CD8-positive, alpha-beta memory T cell (primary cell): ENCODE data around the gene CDC42EP4. TPM values are rescaled to one million over a fixed set of nuclear protein-coding genes. Genes with fewer than 3 reads are reported as not detected.
A peak's percentile ranks its signal among the peaks of the same experiment; 100 is the strongest.

Source experiments
- CTCF ChIA-PET: fragments of 350-600 bp; sonication (Branson Sonifier 250); formaldehyde crosslinking; loops from one replicate; lab custom pipeline; 2021; ENCODE audit warnings: antibody characterized with exemption; lab: Charles Lee
- POLR2A ChIA-PET: fragments of 350-600 bp; sonication (Branson Sonifier 250); formaldehyde crosslinking; loops from one replicate; lab custom pipeline; 2021; ENCODE audit warnings: antibody characterized with exemption; lab: Charles Lee
- DNase-seq, 5 donors: peaks; one replicate each; pipeline versions ENCODE4 v3.0.0 to v3.0.0-alpha.2; 2020 to 2022; ENCODE audit warnings: mixed read lengths in 1 of 5
- H3K27ac ChIP-seq: one replicate; pipeline ENCODE4 v1.7.0; 2013; ENCODE audit warnings: low read depth, mild to moderate bottlenecking, low read length, moderate library complexity
- H3K27me3 ChIP-seq: 2 replicates; pipeline ENCODE4 v1.7.0; 2013; ENCODE audit warnings: low read length, mild to moderate bottlenecking; ENCODE audit not compliant: insufficient read depth, poor library complexity, severe bottlenecking
- H3K36me3 ChIP-seq: 2 replicates; pipeline ENCODE4 v1.7.0; 2013; ENCODE audit warnings: mild to moderate bottlenecking, low read length, moderate library complexity; ENCODE audit not compliant: insufficient read depth
- H3K4me1 ChIP-seq: 2 replicates; pipeline ENCODE4 v1.7.0; 2013; ENCODE audit warnings: mild to moderate bottlenecking, low read length, moderate library complexity; ENCODE audit not compliant: insufficient read depth
- H3K4me3 ChIP-seq: 2 replicates; pipeline ENCODE4 v1.7.0; 2013; ENCODE audit warnings: mild to moderate bottlenecking, low read length
- H3K9me3 ChIP-seq: 2 replicates; pipeline ENCODE4 v1.7.0; 2013; ENCODE audit warnings: mild to moderate bottlenecking, low read length
- H3K27ac Mint-ChIP-seq, 8 donors: one replicate each; pipeline ENCODE4 v1.8.0; 2020 to 2021; ENCODE audit warnings: mixed read lengths in 8 of 8, mild to moderate bottlenecking in 6 of 8, inconsistent platforms in 3 of 8, moderate library complexity in 3 of 8
- H3K27me3 Mint-ChIP-seq, 2 donors: one replicate each; pipeline ENCODE4 v1.8.0; 2020 to 2021; ENCODE audit warnings: mixed read lengths in 2 of 2, mild to moderate bottlenecking in 1 of 2, moderate library complexity in 1 of 2
- H3K36me3 Mint-ChIP-seq, 3 donors: one replicate each; pipeline ENCODE4 v1.8.0; 2020 to 2021; ENCODE audit warnings: mixed read lengths in 3 of 3, inconsistent platforms in 1 of 3, mild to moderate bottlenecking in 1 of 3
- H3K4me1 Mint-ChIP-seq, 3 donors: one replicate each; pipeline ENCODE4 v1.8.0; 2020 to 2021; ENCODE audit warnings: mixed read lengths in 3 of 3, inconsistent platforms in 1 of 3, mild to moderate bottlenecking in 1 of 3
- H3K4me3 Mint-ChIP-seq, 7 donors: one replicate each; pipeline ENCODE4 v1.8.0; 2020 to 2021; ENCODE audit warnings: mixed read lengths in 7 of 7, mild to moderate bottlenecking in 6 of 7, moderate library complexity in 4 of 7, inconsistent platforms in 2 of 7
- H3K9me3 Mint-ChIP-seq, 5 donors: one replicate each; pipeline ENCODE4 v1.8.0; 2020 to 2022; ENCODE audit warnings: mixed read lengths in 5 of 5, mild to moderate bottlenecking in 3 of 5, moderate library complexity in 2 of 5, inconsistent platforms in 1 of 5
- polyA plus RNA-seq: library from polyadenylated mRNA; unstranded; fragments of 300-500 nt; fragmentation: Illumina TruSeq; gene quantifications from one replicate; pipeline ENCODE4 v1.2.3, GENCODE V29; 2021
- total RNA-seq, 2 experiments: library from RNA; stranded (reverse); gene quantifications; one replicate each; pipeline ENCODE4 v1.2.3, GENCODE V29; 2021

CDC42EP4 gene
- total and polyA plus RNA-seq, 3 experiments from 2014 or later = 0.29 to 0.55 (median 0.47) TPM

- no peak for DNase-seq
- no peaks in the 10 kb centered on the region for H3K4me1 ChIP-seq
- ChIA-PET CTCF (no interaction called here), POLR2A (no interaction called here)
- no peaks in the 10 kb centered on the region for H3K36me3 Mint-ChIP-seq
- H3K4me1 Mint-ChIP-seq = peaks cover 12 to 15% (median 13%) of the 10 kb centered on the region in 3 donors
- H3K27ac Mint-ChIP-seq = no peak overlapping the region
- no peak overlapping the region for H3K27ac ChIP-seq
- no peaks in the 10 kb centered on the region for H3K9me3 Mint-ChIP-seq
- no peak overlapping the region for H3K4me3 Mint-ChIP-seq
- no peaks in the 10 kb centered on the region for H3K9me3 ChIP-seq
- peaks cover 2 to 6% of the 10 kb centered on the region in 2 donors for H3K27me3 Mint-ChIP-seq
- no peaks in the 10 kb centered on the region for H3K27me3 ChIP-seq
- H3K36me3 ChIP-seq = no peaks in the 10 kb centered on the region
- no peak overlapping the region for H3K4me3 ChIP-seq
These were observed 24.9 kb downstream of the CDC42EP4 start for GRCh38 chr17:73286863-73287296.

GRCh38 chr17:73285916-73286862 is 25.6 kb downstream of the CDC42EP4 start:
- peaks cover 9 to 11% (median 10%) of the 10 kb centered on the region in 3 donors for H3K4me1 Mint-ChIP-seq
- Histone ChIP-seq H3K27ac (no peak overlapping the region), H3K36me3 (no peaks in the 10 kb centered on the region), H3K9me3 (no peaks in the 10 kb centered on the region), H3K27me3 (no peaks in the 10 kb centered on the region), H3K4me3 (no peak overlapping the region), H3K4me1 (no peaks in the 10 kb centered on the region)
- H3K27ac Mint-ChIP-seq = no peak overlapping the region
- no peak overlapping the region for H3K4me3 Mint-ChIP-seq
- CTCF ChIA-PET = interaction anchor here (1.3 kb wide), 1 partner anchor 32 kb away, joined by 4 read pairs; no protein-coding TSS in a partner anchor
- H3K9me3 Mint-ChIP-seq = no peaks in the 10 kb centered on the region
- H3K36me3 Mint-ChIP-seq = no peaks in the 10 kb centered on the region
- no peak for DNase-seq
- peaks cover 2 to 4% of the 10 kb centered on the region in 2 donors for H3K27me3 Mint-ChIP-seq
- POLR2A ChIA-PET = no interaction called here

- H3K9me3 ChIP-seq = no peaks in the 10 kb centered on the region
- Mint-ChIP-seq H3K27me3 (peaks cover 2 to 3% of the 10 kb centered on the region in 2 donors), H3K36me3 (no peaks in the 10 kb centered on the region), H3K9me3 (no peaks in the 10 kb centered on the region), H3K4me1 (peaks cover 4 to 5% (median 4%) of the 10 kb centered on the region in 3 donors), H3K27ac (no peak overlapping the region), H3K4me3 (no peak overlapping the region)
- no peaks in the 10 kb centered on the region for H3K4me1 ChIP-seq
- H3K27me3 ChIP-seq = no peaks in the 10 kb centered on the region
- no peak overlapping the region for H3K4me3 ChIP-seq
- no peak overlapping the region for H3K27ac ChIP-seq
- no peak for DNase-seq
- ChIA-PET POLR2A (no interaction called here), CTCF (interaction anchor here (1.3 kb wide), 1 partner anchor 31 kb away, joined by 4 read pairs; no protein-coding TSS in a partner anchor)
- no peaks in the 10 kb centered on the region for H3K36me3 ChIP-seq
These were observed 26.2 kb downstream of the CDC42EP4 start for GRCh38 chr17:73285603-73285908.

- H3K9me3 Mint-ChIP-seq = no peaks in the 10 kb centered on the region
These were observed 26.7 kb downstream of the CDC42EP4 start for GRCh38 chr17:73284906-73285602.

GRCh38 chr17:73284354-73284753 is 27.4 kb downstream of the CDC42EP4 start:
- no peaks in the 10 kb centered on the region for H3K4me1 ChIP-seq
- no peaks in the 10 kb centered on the region for H3K9me3 Mint-ChIP-seq
- no peaks in the 10 kb centered on the region for H3K9me3 ChIP-seq
- POLR2A ChIA-PET = no interaction called here
- H3K27ac ChIP-seq = no peak overlapping the region
- H3K36me3 ChIP-seq = no peaks in the 10 kb centered on the region
- no peak overlapping the region for H3K4me3 Mint-ChIP-seq
- DNase-seq = no peak
- H3K36me3 Mint-ChIP-seq = no peaks in the 10 kb centered on the region
- H3K27me3 ChIP-seq = no peaks in the 10 kb centered on the region
- H3K27me3 Mint-ChIP-seq = no peaks in the 10 kb centered on the region
- H3K4me1 Mint-ChIP-seq = no peaks in the 10 kb centered on the region
- no peak overlapping the region for H3K27ac Mint-ChIP-seq
- CTCF ChIA-PET = no interaction called here
- no peak overlapping the region for H3K4me3 ChIP-seq

More at GRCh38 chr17:73284906-73285602, 26.7 kb downstream of the CDC42EP4 start:
- Histone ChIP-seq H3K4me3 (no peak overlapping the region), H3K27me3 (no peaks in the 10 kb centered on the region), H3K4me1 (no peaks in the 10 kb centered on the region), H3K9me3 (no peaks in the 10 kb centered on the region), H3K27ac (no peak overlapping the region), H3K36me3 (no peaks in the 10 kb centered on the region)
- DNase-seq = no peak
- no peak overlapping the region for H3K4me3 Mint-ChIP-seq
- POLR2A ChIA-PET = no interaction called here
- no peaks in the 10 kb centered on the region for H3K27me3 Mint-ChIP-seq
- no peaks in the 10 kb centered on the region for H3K36me3 Mint-ChIP-seq
- no peaks in the 10 kb centered on the region for H3K4me1 Mint-ChIP-seq
- CTCF ChIA-PET = interaction anchor here (1.3 kb wide), 1 partner anchor 31 kb away, joined by 4 read pairs; no protein-coding TSS in a partner anchor
- H3K27ac Mint-ChIP-seq = no peak overlapping the region

GRCh38 chr17:73283841-73284282 is 27.9 kb downstream of the CDC42EP4 start:
- Histone ChIP-seq H3K4me1 (no peaks in the 10 kb centered on the region), H3K36me3 (no peaks in the 10 kb centered on the region), H3K4me3 (no peak overlapping the region), H3K27ac (no peak overlapping the region), H3K27me3 (no peaks in the 10 kb centered on the region), H3K9me3 (no peaks in the 10 kb centered on the region)
- peak overlapping the region in 1 of 8 donors; percentile 47 for H3K27ac Mint-ChIP-seq
- H3K4me1 Mint-ChIP-seq = no peaks in the 10 kb centered on the region
- DNase-seq = no peak
- H3K4me3 Mint-ChIP-seq = no peak overlapping the region
- no peaks in the 10 kb centered on the region for H3K36me3 Mint-ChIP-seq
- CTCF ChIA-PET = no interaction called here
- H3K9me3 Mint-ChIP-seq = no peaks in the 10 kb centered on the region
- no peaks in the 10 kb centered on the region for H3K27me3 Mint-ChIP-seq
- POLR2A ChIA-PET = no interaction called here

GRCh38 chr17:73283250-73283649 is 28.6 kb downstream of the CDC42EP4 start:
- Mint-ChIP-seq H3K4me1 (no peaks in the 10 kb centered on the region), H3K27me3 (peaks cover 0 to 3% of the 10 kb centered on the region in 2 donors), H3K4me3 (no peak overlapping the region), H3K36me3 (no peaks in the 10 kb centered on the region), H3K27ac (peak overlapping the region in 1 of 8 donors; percentile 47), H3K9me3 (no peaks in the 10 kb centered on the region)
- no peaks in the 10 kb centered on the region for H3K36me3 ChIP-seq
- H3K27ac ChIP-seq = no peak overlapping the region
- H3K9me3 ChIP-seq = no peaks in the 10 kb centered on the region
- ChIA-PET POLR2A (no interaction called here), CTCF (interaction anchor here (0.8 kb wide), 1 partner anchor 556 kb away, joined by 3 read pairs; no protein-coding TSS in a partner anchor)
- H3K4me3 ChIP-seq = no peak overlapping the region
- DNase-seq = no peak
- no peaks in the 10 kb centered on the region for H3K27me3 ChIP-seq
- no peaks in the 10 kb centered on the region for H3K4me1 ChIP-seq

- Mint-ChIP-seq H3K9me3 (no peaks in the 10 kb centered on the region), H3K27ac (no peak overlapping the region), H3K4me1 (no peaks in the 10 kb centered on the region), H3K4me3 (no peak overlapping the region), H3K27me3 (peaks cover 0 to 3% of the 10 kb centered on the region in 2 donors), H3K36me3 (no peaks in the 10 kb centered on the region)
- no peaks in the 10 kb centered on the region for H3K27me3 ChIP-seq
- H3K4me1 ChIP-seq = no peaks in the 10 kb centered on the region
- H3K36me3 ChIP-seq = no peaks in the 10 kb centered on the region
- H3K27ac ChIP-seq = no peak overlapping the region
- H3K9me3 ChIP-seq = no peaks in the 10 kb centered on the region
- ChIA-PET POLR2A (no interaction called here), CTCF (interaction anchor here (0.8 kb wide), 1 partner anchor 556 kb away, joined by 3 read pairs; no protein-coding TSS in a partner anchor)
- DNase-seq = no peak
- no peak overlapping the region for H3K4me3 ChIP-seq
These were observed 29.2 kb downstream of the CDC42EP4 start for GRCh38 chr17:73282629-73283028.
